ENCODE results near the gene ACTN1.

Gene ACTN1

GRCh38 chr14:68951035-68951797, 27.9 kb downstream of the ACTN1 start:
- no peak for DNase-seq
- ATAC-seq: no peak

GRCh38 chr14:68950111-68950510, 29.0 kb downstream of the ACTN1 start:
- DNase-seq (no peak), ATAC-seq (no peak)

GRCh38 chr14:68949601-68949965, 29.5 kb downstream of the ACTN1 start:
- ATAC-seq (no peak), DNase-seq (no peak)

- ATAC-seq (no peak), DNase-seq (no peak)
Observed at GRCh38 chr14:68948686-68949600, 30.2 kb downstream of the ACTN1 start.

- DNase-seq: no peak
- no peak for ATAC-seq
Observed at GRCh38 chr14:68947802-68948201, 31.3 kb downstream of the ACTN1 start.

- no peak for ATAC-seq
- no peak for DNase-seq
Observed at GRCh38 chr14:68946489-68946822, 32.6 kb downstream of the ACTN1 start.

GRCh38 chr14:68945585-68946488, 33.3 kb downstream of the ACTN1 start:
- ATAC-seq (peak; percentile 71), DNase-seq (peak; percentile 65)

- DNase-seq (no peak), ATAC-seq (no peak)
Observed at GRCh38 chr14:68945190-68945584, 33.9 kb downstream of the ACTN1 start.

- no peak for DNase-seq
- no peak for ATAC-seq
Observed at GRCh38 chr14:68944162-68944561, 34.9 kb downstream of the ACTN1 start.

- DNase-seq: no peak
- ATAC-seq: no peak
Observed at GRCh38 chr14:68943107-68943506, 36.0 kb downstream of the ACTN1 start.

- DNase-seq: no peak
- no peak for ATAC-seq
Observed at GRCh38 chr14:68942296-68943035, 36.6 kb downstream of the ACTN1 start.

GRCh38 chr14:68941820-68942219, 37.3 kb downstream of the ACTN1 start:
- ATAC-seq (no peak), DNase-seq (no peak)

- no peak for ATAC-seq
- DNase-seq: no peak
Observed at GRCh38 chr14:68940614-68941185, 38.4 kb downstream of the ACTN1 start.

GRCh38 chr14:68939893-68940613, 39.0 kb downstream of the ACTN1 start:
- ATAC-seq: peak; percentile 42
- DNase-seq: no peak

- DNase-seq (no peak), ATAC-seq (no peak)
Observed at GRCh38 chr14:68939181-68939892, 39.8 kb downstream of the ACTN1 start.

- no peak for ATAC-seq
- DNase-seq: no peak
Observed at GRCh38 chr14:68938271-68939150, 40.6 kb downstream of the ACTN1 start.

GRCh38 chr14:68937471-68938270, 41.4 kb downstream of the ACTN1 start:
- peak; percentile 49 for DNase-seq
- ATAC-seq: peak; percentile 47

GRCh38 chr14:68936980-68937379, 42.1 kb downstream of the ACTN1 start:
- no peak for DNase-seq
- no peak for ATAC-seq

Data from stimulated activated naive CD8-positive, alpha-beta T cell treated with anti-CD3 and anti-CD28 coated beads, Interleukin-15, Interleukin-2, amounts not matched to agents 100 U/mL and 50 U/mL, for 24 hours (primary cell).